GM15510 (cell line): ENCODE data around the gene MPP3.

Experiments
- POLR2A ChIP-seq: IDR thresholded peaks from 3 replicates; pipeline ENCODE4 v1.6.1; 2011; ENCODE audit warnings: borderline replicate concordance; ENCODE audit not compliant: insufficient read length; ENCODE audit errors: extremely low read depth

MPP3 gene

DNA sequence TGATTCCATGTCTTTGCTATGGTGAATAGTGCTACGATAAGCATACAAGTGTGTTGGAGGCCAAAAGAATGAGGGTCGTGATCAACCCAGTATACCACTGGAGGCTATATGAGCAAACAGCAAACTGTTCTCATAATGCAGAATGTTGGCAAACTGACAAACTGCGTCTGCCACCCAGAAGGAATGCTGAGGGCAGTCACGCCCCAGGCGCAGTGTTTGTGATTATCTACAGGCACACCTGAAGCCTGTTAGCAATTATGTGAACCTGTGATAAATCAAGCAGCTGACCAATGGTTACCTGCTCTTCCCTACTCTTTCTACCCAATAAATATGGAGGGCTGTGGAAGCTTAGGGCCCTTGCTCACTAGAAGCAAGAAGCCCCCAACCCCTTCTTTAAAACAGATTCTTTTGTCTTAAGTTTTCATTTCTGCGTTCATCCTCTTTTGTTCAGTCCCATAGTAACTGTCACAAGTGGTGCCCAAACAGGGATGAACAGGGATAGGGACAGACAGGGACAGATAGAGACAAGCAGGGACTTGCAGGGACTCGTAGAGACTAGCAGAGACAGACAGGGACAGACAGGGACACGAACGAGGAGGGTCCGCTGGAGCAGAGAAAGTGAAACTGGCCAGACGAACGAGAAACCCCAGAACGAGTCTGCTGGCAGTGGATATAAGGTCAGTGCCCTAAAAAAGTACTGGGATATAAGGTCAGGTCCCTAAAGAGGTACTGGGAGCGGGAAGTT, 39.2 kb upstream of the MPP3 start:
- no peak for TF ChIP-seq POLR2A

DNA sequence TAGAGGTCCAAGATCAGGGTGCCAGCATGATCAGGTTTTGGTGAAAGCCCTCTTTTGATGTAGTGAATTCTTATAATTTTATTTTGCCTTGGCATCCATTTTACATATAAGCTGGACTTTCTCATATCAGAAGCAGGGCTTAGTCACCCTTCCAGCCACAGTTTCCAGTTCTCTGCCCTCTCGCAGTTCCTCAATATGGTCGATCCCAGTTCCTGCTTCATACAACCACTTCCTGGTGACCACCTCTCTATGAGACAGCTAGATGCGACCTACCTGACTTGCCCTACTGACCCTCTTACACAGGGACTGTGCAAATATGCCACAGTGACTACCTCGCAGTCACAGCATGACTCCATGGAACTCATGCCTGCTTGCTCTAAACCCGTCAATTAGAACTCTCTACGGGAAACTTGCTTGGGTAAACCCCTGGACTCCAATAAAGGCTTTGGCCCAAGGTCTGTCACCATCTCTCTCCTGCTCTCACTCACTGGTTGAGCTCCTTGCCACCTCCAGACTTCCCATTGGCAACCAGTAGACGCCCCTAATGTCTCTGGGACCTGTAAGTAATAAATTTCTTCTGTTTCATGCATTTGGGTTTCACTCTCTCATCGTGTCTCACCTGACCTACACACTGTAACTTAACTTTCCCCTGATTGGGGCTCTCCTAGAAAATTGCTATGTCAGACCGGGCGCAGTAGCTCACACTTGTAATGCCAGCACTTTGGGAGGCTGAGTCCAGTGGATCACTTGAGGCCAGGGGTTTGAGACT, 35.5 kb upstream of the MPP3 start:
- TF ChIP-seq POLR2A = no peak

DNA sequence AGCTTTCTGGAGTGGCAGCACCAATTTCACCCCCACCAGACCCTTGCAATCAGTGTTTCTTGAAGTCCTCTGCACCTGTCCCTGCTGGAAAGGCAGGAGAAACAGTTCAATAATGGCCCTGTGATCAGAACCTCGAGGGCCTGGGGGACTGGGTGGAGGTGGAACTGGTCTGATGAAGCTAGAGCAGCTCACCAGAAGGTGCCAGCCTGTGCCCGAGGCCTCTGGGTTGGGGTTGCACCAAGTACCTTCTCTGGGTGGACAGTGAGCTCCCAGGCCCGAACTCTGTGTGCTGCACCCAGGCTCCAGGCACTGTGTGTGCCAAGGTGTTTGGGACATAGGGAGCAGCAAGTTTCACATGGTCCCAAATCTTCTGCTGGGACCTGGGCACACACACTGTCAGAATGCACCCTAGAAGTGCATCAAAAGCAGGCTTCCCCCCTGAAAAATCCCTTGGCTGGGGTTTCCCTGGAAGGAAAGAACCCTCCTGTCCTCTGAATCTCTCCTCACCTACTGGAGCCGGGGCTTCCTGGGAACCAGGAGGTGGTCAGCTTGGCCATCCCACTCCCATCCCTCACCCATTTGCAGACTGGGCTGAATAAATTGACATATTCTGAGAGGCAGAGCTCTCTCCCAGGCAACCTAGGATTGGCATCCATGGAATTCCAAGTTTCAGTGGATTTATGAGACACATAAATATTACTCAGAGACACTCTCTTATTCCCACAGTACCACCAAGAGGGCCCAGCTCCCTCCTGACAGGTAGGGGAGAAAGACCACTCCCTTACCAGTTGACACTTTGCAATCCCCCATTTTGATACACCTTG, 31.4 kb upstream of the MPP3 start:
- TF ChIP-seq POLR2A = no peak

DNA sequence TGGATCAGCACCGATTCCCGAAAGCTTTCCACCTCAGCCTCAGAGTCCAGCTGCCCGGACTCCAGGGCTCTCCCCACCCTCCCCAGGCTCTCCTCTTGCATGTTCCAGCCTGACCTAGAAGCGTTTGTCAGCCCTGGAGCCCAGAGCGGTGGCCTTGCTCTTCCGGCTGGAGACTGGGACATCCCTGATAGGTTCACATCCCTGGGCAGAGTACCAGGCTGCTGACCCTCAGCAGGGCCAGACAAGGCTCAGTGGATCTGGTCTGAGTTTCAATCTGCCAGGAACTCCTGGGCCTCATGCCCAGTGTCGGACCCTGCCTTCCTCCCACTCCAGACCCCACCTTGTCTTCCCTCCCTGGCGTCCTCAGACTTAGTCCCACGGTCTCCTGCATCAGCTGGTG, 29.0 kb upstream of the MPP3 start:
- no peak for TF ChIP-seq POLR2A

DNA sequence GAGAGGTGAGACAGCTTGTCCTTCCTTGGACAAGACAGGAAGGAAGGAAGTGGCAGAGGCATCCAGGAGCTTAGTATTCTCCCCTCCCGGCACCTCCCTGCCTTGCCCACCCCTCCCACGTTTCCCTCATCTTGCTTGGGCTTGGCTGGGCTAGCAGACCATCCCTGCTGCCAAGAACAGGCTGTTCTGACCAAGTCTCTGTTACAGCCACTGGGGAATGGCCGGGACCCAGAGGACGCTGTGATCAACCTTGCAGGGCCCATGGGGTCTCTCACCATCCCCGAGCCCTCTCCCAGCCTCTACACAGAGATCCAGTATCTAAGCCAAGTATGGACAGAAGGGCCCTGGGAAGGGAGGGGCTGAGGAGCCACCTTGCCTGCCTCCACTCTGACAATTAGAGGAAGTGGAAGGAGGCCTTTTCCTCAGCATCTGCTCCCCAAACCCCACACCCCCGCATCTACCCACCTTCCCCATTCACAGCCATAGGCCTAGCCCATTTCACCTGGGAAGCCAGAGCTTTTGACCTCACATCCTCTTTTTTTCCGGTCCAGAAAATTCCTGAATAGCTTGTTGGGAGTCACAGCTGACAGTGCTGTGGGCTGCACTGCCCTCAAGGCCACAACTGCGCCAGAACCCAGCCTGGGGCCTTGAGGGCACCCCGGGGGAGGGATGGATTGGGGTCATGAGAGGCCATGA, 28.1 kb upstream of the MPP3 start:
- TF ChIP-seq POLR2A = no peak

DNA sequence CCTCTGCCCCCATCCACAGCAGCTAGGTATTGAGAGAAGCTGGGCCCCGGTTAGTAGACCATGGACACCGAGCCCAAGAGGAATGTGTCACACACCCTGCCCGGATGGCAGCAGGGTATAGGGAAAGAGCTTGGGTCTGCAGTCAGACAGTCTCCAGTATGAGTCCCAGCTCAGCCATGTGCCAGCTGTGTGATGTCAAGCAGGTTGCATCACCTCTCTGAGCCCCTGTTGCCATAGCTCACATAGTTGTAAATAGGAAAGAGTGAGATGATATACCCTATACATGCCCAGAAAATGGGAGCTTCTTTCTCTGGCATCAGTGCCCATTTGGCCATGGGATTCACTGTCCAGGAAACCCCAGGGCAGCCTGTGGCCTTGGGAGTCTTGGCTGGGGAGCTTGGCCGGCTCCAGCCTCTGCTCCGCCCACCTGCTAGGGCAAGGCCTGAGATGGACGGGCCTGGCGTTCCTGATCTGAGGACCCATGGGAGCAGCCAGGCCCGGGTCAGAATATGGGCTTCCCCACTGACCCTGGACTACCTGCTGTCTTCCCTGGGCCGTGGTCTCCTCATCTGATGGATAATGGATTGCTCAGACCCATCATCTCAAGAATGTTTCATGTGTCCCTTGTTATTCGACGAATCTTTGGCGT, 27.3 kb upstream of the MPP3 start:
- no peak for TF ChIP-seq POLR2A

DNA sequence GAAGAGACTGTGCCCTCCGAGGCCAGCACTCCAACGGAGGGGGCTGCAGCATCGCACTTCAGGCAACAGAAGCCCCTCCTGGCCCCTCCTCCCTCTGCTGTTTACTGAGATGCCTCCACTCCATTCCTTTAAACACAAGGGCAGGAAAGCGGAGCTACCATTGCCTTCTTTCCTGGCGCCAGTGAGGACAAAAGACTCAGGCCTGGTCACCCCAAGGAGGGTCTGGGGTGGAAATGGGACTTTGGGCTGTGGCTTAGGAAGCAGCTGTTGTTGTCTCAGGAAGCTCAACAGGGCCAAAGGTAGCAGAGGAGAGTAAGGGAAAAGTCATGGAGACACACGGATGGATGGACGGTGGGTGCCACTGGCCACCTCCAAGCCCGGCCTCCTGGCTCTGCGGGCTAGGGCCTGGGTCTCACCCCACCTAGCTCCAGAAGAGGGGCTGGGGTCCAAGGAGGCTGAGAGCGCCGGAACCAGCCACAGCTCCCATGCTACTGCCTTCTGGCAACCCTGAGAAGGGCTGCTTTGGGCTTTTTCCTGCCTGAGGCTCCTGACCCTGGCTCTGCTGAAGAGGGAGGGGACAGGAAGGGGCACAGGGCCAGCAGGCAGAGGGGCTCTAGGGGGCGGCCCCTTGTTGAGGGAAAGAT, 25.1 kb upstream of the MPP3 start:
- no peak for TF ChIP-seq POLR2A

DNA sequence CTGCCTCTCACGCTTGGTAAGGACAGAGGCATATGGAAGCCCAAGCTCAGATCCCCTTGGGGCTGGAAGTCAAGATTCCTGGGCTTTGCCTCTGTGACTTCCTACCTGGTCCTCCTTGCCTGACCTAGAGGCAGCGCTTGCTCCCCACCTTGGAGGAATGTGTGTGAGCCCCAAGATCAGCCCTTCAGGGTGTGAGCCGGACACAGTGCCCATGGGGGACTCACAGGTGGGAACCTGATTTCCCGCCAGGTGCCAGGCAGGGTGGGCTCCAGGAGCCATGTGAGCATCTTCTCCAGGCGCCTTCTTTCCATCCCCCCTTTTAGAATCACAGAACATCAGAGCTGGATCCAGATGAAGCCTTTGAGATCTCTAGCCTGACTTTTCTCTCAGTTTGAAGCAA, 24.2 kb upstream of the MPP3 start:
- TF ChIP-seq POLR2A = no peak

DNA sequence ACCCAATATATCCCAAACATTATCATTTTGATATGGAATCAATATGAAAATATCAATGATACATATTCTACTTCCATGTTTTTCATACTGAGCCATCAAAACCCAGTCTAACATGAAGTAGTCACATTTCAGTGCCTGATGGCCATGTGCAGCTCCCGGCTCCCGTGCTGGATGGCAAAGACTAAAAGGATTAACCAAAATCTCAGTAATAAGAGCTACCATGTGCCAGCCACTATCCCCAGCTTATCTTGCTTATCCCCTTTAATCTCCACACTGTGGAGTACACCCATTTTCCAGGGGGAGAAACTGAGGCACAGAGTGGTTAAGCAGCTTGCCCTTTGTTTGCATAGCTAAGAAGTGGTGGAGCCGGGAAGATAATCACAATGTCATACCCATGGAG, 23.2 kb upstream of the MPP3 start:
- TF ChIP-seq POLR2A = no peak

DNA sequence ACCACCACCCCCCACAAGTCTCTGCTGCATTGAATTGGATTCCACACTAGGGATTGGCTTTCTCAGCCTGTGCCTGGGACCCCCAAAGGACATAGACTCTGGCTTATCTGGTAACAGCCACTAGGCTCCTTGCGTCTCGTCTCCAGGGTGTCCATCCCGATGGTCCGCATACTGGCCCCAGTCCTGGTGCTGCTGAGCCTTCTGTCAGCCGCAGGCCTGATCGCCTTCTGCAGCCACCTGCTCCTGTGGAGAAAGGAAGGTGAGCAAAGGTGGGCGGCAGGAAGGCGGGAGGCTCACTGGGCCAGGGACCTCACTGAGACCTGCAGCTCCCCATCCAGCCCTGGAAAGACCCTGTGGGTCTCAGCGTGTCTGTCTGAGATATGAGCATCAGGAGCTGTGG, 22.1 kb upstream of the MPP3 start:
- no peak for TF ChIP-seq POLR2A

DNA sequence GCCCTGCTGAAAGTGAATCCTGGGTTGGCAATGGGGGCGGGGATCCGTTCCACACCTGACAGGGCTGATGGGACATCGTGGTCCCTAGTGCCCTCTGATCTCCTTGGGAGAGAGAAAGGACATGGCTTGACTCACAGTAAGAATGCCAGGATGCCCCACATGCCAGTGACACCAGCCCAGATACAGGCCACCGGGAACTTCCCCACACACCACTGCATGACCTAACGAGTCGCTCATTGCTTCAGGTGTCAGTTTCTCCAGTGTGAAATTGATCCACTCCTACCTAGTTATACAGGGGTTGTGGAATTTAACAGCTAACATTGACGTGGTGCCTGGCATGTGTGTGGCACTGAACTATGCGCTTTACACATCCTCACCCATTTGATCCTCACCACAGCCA, 21.6 kb upstream of the MPP3 start:
- TF ChIP-seq POLR2A = no peak

DNA sequence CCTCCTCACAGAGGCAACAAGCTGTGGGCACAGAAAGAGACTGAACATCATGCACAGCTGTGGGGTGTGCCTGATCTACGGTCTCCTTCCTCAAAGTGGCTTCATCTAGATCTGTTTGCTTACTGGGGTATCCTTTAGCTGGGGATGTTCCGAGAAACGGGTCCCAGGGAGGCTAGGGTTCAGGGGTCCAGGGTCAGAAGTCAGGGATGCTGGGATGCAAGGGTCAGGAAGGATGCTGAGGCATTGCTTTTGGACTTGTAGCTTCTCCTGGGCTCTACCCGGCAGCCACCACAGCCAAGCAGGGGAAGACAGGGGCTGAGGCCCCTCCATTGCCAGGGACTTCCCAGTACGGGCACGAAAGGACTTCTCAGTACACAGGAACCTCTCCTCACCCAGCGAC, 20.6 kb upstream of the MPP3 start:
- no peak for TF ChIP-seq POLR2A

DNA sequence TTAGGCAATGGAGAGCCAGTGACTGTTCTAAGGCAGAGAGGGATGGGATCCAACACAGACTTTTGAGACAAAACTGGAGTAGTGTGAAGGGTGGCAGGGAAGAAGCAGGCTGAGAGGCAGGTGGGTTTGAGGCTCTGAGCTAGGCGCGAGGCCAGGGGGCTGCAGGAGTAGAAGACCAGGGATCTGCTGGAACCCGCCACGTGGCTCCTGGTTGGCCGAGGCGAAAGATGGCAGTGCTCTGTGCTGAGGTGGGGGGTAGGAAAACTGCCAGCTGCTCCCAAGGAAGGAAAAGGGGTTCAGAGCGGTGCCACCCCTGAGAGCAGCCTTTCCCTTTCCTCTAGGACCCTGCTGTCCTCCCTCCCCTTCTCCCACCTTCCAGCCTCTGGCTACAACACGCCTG, 19.6 kb upstream of the MPP3 start:
- no peak for TF ChIP-seq POLR2A

DNA sequence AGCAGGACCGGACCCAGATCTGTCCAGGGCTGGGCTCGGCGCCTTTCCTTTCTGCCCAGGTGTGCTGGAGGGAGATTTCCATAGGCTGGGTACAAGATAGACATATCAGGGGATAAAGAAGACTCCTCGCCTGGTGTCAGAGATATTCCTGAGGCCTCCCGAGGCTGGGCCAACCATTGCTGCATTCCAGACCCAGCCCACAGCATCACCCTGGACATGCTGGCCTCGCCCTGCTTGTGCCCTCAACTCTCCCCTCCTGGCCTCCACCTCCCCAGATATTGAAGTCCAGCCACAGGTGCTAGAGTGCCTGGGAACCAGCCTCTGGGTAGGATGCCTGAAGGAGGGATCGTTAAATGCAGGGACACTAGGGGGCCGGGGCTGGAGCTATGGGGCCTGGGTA, 16.2 kb upstream of the MPP3 start:
- no peak for TF ChIP-seq POLR2A

DNA sequence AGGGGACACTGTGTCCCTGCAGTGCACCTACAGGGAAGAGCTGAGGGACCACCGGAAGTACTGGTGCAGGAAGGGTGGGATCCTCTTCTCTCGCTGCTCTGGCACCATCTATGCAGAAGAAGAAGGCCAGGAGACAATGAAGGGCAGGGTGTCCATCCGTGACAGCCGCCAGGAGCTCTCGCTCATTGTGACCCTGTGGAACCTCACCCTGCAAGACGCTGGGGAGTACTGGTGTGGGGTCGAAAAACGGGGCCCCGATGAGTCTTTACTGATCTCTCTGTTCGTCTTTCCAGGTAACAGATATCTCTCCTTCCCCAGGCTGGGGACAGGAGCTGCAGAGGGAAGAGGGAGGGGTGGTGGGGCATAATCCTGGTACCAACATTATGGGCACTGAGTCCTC, 15.7 kb upstream of the MPP3 start:
- no peak for TF ChIP-seq POLR2A

DNA sequence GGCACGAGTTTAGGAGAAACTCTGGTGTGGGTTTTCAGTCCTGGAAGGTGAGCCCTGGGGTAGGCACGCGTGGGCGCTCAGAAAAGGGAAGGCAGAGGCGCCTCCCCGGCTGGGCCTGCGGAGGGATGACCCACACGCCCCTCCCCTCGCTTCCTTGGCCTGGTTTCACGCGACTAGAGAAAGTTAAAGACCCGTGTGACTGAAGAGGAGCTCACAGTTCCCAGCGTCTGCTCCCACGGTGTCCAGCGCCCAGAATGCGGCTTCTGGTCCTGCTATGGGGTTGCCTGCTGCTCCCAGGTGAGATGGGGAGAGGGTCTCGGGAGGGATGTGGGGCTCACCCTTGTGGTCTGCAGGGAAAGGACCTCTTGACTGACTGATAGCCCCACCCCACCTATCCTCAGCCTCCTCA, 14.0 kb upstream of the MPP3 start, which contains the start of gene CD300LG:
Gene CD300LG, plus strand, starts transcription at position 214 of the 409 bp plus-strand sequence. Its CDS starts 41 bp downstream, at position 255.
- TF ChIP-seq POLR2A = no peak
